Measurements from ENCODE around the gene TSPAN11.

DNA sequence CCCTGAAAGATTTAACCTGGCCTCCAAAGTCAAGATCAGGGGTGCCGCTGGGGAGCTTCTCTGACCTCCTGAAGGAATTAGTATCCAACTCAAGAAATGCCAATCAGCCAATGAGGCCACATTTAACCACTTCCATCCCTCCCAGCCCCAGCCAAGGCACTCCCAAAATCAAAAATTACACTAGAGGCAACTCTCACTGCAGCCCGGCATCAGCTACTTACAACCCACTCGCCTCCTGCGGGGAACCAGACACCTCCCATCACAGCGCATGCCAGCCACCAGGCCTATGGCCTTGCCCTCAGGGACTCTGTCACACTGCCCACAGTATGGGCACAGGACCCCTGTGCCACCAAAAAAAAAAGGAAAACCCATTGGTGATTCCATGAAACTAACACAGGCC, 84.8 kb downstream of the TSPAN11 start:
- TF ChIP-seq, protein P1, sequence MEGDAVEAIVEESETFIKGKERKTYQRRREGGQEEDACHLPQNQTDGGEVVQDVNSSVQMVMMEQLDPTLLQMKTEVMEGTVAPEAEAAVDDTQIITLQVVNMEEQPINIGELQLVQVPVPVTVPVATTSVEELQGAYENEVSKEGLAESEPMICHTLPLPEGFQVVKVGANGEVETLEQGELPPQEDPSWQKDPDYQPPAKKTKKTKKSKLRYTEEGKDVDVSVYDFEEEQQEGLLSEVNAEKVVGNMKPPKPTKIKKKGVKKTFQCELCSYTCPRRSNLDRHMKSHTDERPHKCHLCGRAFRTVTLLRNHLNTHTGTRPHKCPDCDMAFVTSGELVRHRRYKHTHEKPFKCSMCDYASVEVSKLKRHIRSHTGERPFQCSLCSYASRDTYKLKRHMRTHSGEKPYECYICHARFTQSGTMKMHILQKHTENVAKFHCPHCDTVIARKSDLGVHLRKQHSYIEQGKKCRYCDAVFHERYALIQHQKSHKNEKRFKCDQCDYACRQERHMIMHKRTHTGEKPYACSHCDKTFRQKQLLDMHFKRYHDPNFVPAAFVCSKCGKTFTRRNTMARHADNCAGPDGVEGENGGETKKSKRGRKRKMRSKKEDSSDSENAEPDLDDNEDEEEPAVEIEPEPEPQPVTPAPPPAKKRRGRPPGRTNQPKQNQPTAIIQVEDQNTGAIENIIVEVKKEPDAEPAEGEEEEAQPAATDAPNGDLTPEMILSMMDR (IDR thresholded peaks at IDR 0.05), result no peak
- TF ChIP-seq ZFX (IDR thresholded peaks at IDR 0.05; ENCODE audit: borderline replicate concordance), result no peak

Measured in 22Rv1 (cell line).